T-helper 2 cell treated with Interferon-gamma antibody and Interleukin-4, amounts not matched to agents 100 ng/mL and 5 ng/mL, for 36 hours (primary cell): Measurements from ENCODE around the gene STARD13. TPM values are rescaled to one million over a fixed set of nuclear protein-coding genes. Genes with fewer than 3 reads are reported as not detected.

Source experiments
- intact Hi-C: fragments of 100-400 bp; cut with micrococcal nuclease; formaldehyde crosslinking; loops from one replicate; pipeline ENCODE4 v1.15.1; 2023
- total RNA-seq: library from RNA; stranded (reverse); gene quantifications from 2 replicates; pipeline ENCODE4 v1.2.3, GENCODE V29; 2022

STARD13 gene
- total RNA-seq, 1 donor from 2014 or later = 0.34 TPM

GRCh38 chr13:33100886-33101285 is 184.7 kb downstream of the STARD13 start:
- intact Hi-C loops = no loop called here

- intact Hi-C loops = no loop called here
These were observed 185.7 kb downstream of the STARD13 start for GRCh38 chr13:33099860-33100259.

- intact Hi-C loops = no loop called here
These were observed 188.5 kb downstream of the STARD13 start for GRCh38 chr13:33096886-33097605.

GRCh38 chr13:33092073-33092987 is 193.2 kb downstream of the STARD13 start:
- intact Hi-C loops = no loop called here

GRCh38 chr13:33091415-33091774 is 194.2 kb downstream of the STARD13 start:
- intact Hi-C loops = no loop called here

GRCh38 chr13:33090755-33091414 is 194.7 kb downstream of the STARD13 start:
- intact Hi-C loops = no loop called here

- intact Hi-C loops = no loop called here
These were observed 196.2 kb downstream of the STARD13 start for GRCh38 chr13:33089311-33089710.

GRCh38 chr13:33087790-33088189 is 197.8 kb downstream of the STARD13 start:
- intact Hi-C loops = no loop called here

GRCh38 chr13:33087091-33087490 is 198.5 kb downstream of the STARD13 start:
- intact Hi-C loops = no loop called here

- intact Hi-C loops = no loop called here
These were observed 202.5 kb downstream of the STARD13 start for GRCh38 chr13:33083054-33083453.

GRCh38 chr13:33081666-33082065 is 203.9 kb downstream of the STARD13 start:
- intact Hi-C loops = no loop called here

- intact Hi-C loops = no loop called here
These were observed 204.5 kb downstream of the STARD13 start for GRCh38 chr13:33080972-33081590.

GRCh38 chr13:33079960-33080359 is 205.6 kb downstream of the STARD13 start:
- intact Hi-C loops = no loop called here

- intact Hi-C loops = no loop called here
These were observed 207.3 kb downstream of the STARD13 start for GRCh38 chr13:33078263-33078662.

- intact Hi-C loops = no loop called here
These were observed 209.3 kb downstream of the STARD13 start for GRCh38 chr13:33076001-33076992.

- intact Hi-C loops = no loop called here
These were observed 212.2 kb downstream of the STARD13 start for GRCh38 chr13:33073338-33073737.

GRCh38 chr13:33072759-33073158 is 212.8 kb downstream of the STARD13 start:
- intact Hi-C loops = no loop called here

GRCh38 chr13:33072282-33072681 is 213.3 kb downstream of the STARD13 start:
- intact Hi-C loops = no loop called here

- intact Hi-C loops = no loop called here
These were observed 214.8 kb downstream of the STARD13 start for GRCh38 chr13:33070713-33071112.

GRCh38 chr13:33069365-33069764 is 216.2 kb downstream of the STARD13 start:
- intact Hi-C loops = no loop called here
